Fibroblast of skin of right biceps (primary cell): ENCODE data around the gene ABCA5.
"Not testable (repeated sequence)": the region's sequence is repeated elsewhere in the genome, so short reads cannot be mapped to it uniquely, and the experiment has no call there.

ENCODE experiments used
- DNase-seq: peaks from one replicate; pipeline ENCODE4 v3.0.0-alpha.2; 2013

ABCA5 gene

GRCh38 chr17:69196105-69196653 is 130.8 kb downstream of the ABCA5 start:
- not testable (repeated sequence) for DNase-seq
